Right lobe of liver (tissue), 4 donors: ENCODE data around the gene RBMS3.

Source experiments
- CTCF ChIP-seq, 4 donors: fragments of 200-600 bp in 3 of 4; fragments of 450-650 bp in 1 of 4; IDR thresholded peaks; one replicate each; pipeline versions ENCODE4 v1.5.1 to v1.8.0; 2016 to 2022; ENCODE audit warnings: antibody characterized with exemption in 4 of 4, mild to moderate bottlenecking in 2 of 4
- POLR2A ChIP-seq: fragments of 450-650 bp; IDR thresholded peaks from one replicate; pipeline ENCODE4 v1.6.1; 2017; ENCODE audit warnings: antibody characterized with exemption, mild to moderate bottlenecking
- donor health status: DM: no; HTN: no; CAD: no.
- donor health status: DM: no; HTN: no; CAD: no.
- donor health status: DM: no; HTN: yes; CAD: no.

DNA sequence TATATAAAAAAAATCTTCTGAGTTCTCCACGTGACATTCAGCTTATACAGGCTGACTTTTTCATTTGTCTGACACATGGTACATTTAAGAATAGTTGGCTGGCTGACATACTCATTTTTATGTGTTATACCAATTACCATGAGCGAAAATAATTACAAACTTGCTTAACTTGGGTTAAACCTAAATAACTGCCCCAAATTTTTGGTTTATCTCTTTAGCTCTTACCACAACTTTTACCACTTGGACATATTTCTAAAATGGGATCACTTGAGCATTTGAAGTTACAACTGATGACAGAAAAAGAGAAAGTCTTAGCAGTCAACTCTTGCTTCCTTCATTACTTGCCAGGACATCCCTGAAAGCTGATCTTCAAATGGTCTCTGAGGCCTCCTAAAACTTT lies 618.1 kb downstream of the RBMS3 start:
- no peak for TF ChIP-seq CTCF (IDR thresholded peaks at IDR 0.05)
- TF ChIP-seq POLR2A, result no peak
